Measurements from ENCODE around the gene SLC1A4.

DNA sequence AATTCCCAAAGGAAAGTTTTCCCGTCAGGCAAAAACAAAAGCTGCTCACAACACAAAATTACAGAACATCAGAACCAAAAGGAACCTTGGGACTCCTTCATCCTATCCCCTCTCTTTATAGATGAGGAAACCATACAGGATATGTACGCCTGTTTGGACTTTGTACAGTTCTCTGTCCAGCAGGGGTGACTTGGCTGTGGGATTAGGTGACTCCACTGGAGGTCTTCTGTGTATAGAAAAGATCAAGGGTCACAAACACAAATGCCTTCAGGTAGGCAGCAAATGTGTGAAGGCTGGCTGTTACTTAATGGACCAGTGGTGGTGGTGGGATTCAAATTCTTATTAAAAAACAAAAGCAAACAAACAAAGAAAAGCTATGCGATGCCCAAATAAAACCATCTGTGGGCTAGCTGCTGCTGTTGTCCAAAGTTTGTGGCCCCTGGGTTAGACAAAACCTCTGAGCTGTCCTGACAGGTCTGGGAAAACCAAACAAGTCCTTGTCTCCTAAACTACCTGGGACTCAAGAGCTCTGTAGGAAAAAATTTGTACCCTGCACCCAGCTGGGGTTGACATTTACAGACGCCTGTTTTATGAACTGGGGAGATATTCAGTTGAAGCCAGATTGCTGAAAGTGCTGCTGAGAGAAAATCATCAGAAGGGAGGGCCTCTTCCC is 65.7 kb downstream of the SLC1A4 start:
- TF ChIP-seq EZH2 (IDR thresholded peaks at IDR 0.05; ENCODE audit: insufficient read depth, poor library complexity, severe bottlenecking) = no peak
- TF ChIP-seq EZH2phosphoT487 (IDR thresholded peaks at IDR 0.05; ENCODE audit: insufficient read depth, low read depth) = no peak
